Stimulated activated CD4-positive, alpha-beta T cell treated with anti-CD3 and anti-CD28 coated beads, TNF-alpha, amount 100 ng/mL, for 1 hour (primary cell): ENCODE measurements around the gene PSTPIP1.

Experiments used
- DNase-seq, 3 donors: peaks; one replicate each; pipeline ENCODE4 v3.0.0-alpha.2; 2020; ENCODE audit warnings: low read depth in 3 of 3, low spot score in 1 of 3

The PSTPIP1 gene

DNA sequence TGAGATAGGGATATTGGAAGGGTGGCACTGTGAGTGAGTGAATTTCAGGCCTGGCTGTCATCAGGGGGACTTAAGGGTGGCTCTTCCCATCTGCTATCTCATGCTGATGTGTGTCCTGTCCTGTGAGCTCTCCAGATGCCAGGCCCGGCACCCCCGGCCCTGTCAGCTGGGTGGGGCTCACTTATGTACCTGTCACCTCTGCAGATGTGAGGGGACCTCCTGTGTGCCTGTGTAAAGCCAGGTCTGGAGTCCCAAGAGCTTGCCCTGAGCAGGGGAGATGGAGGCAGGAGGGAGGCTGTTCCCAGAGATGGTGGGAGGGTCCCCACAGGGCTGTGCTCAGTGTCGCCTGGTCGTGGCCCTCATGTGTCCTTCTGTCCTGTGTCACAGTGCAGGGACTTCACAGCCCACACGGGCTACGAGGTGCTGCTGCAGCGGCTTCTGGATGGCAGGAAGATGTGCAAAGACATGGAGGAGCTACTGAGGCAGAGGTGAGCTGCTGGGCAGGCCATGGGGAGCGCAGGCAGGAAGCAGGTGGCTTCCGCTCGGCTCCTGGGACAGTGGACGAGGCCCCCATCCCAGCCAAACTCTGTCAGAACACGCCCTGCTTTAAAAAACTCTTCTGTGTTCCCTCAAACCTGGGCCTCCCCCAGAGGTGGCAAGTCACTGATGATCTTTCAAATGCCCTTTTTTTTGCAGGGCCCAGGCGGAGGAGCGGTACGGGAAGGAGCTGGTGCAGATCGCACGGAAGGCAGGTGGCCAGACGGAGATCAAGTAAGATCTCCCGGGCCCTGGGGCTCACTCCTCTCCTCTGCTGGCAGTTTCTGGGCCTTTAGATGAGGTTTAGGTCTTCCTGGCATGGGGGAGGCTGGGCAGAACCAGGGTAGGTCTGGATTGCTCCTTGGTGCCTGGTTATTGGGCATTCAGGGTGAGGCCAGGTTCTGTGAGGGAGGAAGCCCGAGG is 23.1 kb downstream of the PSTPIP1 start:
- DNase-seq: no peak

DNA sequence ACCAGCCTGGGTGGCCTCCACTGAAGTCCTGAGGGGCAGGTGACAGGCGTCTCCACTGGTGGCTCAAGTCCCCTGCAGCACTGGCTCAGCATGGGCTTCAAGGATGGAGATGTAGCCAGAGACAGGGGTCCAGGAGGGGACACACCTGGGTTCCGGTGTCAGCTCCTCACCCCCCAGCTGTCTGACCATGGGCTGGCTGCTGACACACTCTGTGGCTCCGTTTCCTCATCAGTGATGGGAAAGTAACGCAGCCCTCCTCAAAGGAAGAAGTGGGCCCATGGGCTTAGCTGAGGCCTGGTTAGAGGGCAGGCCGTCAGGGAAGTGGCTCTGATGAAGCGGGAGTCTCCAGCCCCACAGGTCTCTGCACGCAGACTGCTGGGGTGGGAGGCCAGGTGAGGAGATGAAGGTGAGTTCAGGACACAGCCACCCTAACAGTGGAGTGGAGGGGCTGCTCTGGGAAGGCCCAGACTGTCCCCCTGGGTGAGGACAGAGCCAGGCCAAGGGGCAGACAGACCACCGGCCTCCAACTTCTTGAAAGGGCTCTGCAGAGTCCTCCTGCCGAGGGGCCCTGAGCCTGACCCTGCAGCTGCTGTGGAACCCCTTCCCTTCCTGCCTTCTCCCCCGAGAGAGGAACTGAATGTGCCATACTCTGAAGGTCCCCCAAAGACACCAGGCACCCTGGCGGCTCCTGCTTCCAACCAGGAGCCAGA is 24.0 kb downstream of the PSTPIP1 start:
- no peak for DNase-seq

DNA sequence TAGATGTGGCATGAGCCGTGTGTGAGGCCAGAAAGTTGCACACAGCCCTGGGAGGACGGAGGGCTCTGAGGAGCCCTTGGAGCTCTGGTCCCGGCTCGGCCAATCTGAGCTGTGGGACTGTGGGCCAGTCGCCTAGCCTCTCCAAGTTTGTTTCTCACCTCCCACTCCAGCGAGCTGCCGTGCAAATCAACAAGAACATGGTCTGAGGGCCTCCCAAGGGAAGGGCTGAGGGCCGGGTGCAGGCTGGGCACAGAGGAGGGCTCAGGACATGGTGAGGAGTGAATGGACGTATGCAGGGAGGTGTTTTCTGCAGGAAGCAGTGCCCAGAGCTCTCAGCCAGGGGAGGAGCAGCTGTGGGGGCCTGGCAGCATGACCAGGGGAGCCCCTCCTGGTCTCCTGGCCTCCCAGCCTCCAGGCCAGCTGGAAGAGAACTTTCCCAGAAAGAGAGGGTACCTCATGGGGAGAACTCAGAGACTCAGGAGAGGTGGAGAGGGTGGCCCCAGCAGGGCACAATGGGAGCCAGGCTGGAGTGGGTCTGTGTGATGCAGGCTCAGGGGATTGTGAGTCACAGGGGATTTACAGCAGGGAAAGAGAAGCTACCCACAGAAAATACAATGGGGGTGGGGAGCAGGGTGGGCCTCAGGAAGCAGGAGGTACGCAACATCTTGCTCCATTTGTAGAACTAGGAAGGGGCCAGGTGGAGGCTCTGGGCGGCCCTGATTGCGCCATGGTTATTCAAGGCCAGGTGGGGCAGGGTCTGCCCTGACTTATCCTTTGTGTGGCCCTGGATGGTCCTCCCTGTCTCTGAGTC is 24.8 kb downstream of the PSTPIP1 start:
- DNase-seq: no peak

DNA sequence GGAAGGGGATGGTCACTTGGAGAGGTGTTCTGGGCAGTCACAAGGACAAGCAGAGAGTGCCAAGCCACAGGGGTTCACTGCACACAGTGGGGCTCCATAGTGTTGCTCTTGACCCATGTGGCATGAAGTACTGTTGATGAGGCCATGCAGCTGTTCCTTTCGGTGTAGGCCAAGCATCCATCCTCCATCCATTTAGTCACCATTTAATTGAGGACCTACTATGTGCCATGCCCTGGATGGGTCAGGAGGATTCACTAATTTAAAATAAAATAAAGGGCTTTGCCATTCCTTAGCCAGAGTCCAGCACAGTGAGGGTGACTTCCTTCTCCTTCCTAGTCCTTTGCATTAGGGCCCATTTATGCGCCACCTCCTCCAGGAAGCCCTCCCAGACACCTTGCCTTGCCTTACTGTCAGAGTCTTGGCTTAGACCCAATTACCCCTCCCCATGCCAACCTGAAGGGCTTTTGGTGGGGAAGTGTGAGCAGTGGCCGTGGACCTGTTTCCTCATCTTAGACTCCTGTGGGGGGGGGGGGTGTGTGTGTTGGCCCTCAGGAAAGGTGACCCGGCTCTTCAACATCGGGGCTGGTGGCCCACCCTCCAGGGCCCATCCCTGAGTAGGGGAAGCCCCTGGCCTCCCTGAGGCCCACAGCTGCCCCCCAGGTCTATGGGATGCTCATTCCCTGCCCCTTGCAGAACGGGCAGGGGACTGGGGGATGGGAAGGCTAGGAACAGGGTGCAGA is 25.6 kb downstream of the PSTPIP1 start:
- DNase-seq: no peak

DNA sequence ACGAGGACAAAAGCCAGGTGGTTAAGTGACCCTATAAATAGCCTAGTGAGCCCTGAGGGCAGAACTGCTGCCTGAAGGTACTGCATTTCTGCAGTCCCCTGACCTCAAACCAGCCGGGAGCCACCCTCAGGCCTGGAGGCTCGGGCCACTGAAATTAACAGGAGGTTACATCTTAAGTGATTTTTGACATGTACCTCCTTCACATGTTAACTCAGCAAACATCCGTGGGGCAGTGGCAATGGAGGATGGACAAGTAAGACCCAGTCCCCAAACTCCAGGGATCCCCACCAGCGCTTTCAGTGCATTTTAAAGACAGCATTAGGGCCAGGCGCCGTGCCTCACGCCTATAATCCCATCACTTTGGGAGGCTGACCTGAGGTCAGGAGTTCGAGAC is 26.2 kb downstream of the PSTPIP1 start:
- DNase-seq: no peak

DNA sequence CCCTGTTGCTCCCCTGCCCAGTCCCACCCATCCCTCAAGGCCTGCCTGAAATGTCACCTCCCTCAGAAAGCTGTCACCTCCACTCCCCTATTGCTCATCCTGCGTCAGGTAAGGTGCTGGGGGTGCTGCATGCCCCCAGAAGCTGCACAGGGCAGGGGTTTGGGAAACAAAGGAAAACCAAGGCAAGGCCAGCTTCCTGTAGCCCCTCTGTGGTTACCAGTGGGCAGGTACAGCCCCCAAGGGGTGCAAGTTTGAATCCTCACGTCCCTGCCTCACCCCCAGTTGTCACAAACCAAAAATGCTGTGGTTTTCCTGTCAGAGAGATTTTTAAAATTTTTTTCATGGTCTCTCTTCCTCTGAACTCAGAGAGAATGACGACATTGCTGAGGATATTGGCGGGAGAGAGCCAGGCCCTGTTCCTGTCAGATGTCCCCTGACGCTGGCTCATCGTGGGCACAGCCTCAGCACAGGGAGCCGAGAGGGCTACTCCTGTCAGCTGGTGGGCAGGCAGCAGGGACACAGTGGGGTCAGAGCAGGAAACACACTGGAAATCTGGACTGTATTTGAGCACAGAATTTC is 27.0 kb downstream of the PSTPIP1 start:
- no peak for DNase-seq

DNA sequence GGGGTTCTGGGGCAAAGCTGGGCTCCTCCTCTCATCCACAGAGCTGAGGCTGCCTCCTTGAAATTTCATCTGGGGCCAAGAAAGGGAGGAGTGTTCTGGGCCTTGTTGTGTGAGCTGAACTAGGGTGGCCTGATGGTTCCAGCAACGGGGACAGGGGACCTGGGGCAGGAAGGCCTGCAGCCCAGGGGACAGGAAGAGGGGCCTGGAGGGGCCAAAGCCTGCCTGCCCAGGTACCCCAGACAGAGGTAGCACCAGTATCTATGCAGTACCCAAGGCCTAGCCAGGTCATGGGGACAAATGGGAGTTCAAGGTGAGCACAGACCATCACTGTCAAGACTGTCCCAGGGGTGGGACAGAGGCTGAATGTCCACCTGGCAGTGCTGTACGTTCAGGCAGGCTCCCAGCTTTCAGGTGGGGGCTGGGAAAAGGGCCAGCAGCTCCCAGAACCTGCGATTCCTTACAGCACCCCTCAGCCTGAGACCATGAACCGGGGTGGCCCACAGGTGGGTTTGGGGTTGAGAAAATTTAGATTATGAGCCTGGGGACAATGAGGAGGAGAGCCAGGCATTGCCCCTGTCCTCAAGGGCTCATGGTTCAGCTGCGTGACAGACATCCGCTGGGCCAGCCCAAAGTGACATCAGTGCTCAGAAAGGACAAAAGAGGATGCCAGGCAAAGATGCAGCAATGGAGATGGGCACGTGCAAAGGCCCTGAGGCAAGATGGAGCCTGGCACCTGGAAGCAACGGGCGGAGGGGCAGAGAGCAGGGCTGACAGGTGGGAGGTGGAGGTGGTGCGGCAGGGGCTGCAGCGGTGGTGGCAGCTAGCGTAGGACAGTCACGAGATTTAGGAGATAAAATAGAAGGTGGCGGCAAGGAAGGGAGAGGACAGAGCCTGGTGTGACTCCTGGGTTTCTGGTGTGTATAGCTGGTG is 28.0 kb downstream of the PSTPIP1 start:
- no peak for DNase-seq

DNA sequence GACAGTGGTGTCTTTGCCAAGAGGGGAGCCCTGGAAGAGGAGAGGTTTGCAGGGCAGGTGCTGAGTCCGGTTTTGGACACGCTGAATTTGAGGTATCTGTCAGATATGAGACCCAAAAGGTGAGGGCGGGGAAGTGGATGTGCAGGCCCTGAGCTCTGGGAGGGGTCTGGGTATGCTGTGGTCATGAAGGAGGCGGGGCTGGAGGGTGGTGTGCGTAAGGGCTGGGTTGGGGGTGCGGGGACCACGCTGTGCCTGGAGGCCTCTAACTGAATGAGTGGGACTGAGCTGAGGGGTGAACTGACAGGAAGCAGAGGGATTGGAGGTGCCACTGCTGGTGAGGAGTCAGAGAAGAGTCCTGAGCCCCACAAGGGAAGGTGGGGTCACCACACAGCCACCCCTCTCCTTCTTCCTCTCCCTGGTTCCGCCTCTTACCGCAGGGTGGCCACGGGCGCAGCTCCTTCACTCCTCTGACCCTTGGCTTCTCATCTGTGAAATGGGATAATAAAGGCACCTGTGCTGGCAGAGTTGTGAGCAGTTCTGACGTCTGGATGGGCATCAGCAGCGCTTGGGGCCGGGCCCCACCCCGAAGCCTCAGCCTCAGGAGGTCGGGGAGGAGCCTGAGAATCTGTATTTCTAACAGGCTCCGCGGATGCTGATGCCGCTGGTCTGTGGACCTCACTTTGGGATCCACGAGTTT is 28.8 kb downstream of the PSTPIP1 start:
- no peak for DNase-seq

DNA sequence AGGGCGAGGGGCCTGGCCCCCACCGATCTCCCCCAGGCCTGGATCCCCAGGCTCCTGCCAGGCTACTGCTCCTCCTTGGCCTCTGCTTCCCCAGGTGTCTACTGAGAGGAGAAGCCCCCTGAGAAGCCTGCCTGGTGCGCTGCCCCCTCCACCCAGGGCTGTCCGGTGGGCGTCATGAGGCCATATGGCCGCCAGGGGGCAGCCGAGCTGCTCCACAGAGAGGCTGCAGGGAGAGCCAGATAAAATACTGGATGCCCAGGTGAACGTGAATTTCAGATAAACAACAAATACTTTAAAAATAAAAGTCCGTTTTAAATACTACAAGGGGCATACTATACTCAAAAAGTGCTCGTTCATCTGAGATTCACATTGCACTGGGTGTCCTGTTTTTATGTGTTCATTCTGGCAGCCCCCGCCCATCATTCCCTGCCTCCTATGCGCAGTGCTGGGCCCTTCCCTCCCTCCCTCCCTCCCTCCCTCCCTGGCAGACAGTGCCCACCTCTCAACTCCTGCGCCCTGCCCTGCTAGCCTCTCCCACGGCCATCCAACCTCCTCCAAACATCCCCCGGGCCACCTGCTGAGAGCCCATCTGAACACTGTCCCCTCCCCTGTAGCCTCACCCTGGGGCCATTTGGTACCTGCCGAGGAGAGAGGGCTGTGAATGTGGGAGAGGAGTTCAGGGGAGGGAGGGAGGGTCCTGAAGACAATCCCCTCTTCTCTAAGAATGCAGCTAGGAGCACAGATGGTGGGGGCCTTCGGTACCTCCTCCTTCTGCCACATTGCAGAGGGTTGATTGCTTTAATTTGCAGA is 29.6 kb downstream of the PSTPIP1 start:
- DNase-seq: peak in 2 of 3 donors; percentile 39 to 66

DNA sequence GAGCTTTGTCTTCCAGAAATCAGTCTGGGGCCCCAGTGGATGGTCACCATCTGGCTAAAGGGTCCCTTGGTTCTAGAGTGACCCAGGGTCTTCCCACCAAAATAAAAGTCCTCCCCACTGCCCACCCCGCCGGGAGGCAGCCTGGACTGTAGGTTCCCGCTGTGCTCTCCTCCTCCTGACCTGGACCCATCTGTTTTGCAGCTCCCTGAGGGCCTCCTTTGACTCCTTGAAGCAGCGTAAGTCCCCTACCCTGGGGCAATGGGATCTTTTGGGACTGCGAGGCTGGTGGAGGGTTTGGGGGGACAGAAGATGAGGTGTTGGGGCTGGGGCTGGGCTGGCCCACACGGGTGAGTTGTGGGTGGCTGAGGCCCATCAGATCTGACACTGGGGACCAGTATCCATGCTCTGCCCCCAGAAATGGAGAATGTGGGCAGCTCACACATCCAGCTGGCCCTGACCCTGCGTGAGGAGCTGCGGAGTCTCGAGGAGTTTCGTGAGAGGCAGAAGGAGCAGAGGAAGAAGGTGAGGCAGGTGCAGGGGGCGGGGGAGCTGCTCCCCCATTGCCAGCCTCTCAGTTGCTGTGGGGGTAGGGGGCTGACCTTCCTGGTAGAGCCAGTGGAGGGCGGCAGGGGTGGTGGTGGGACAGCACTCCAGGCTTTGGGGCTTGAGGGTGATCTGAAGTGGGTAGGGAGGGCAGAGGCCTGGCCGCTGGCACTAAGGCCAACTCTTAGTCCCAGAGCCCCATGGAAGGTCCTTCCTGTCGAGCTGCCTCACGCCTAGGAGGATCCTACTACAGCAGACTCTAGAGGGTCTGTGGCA is 30.4 kb downstream of the PSTPIP1 start:
- no peak for DNase-seq

DNA sequence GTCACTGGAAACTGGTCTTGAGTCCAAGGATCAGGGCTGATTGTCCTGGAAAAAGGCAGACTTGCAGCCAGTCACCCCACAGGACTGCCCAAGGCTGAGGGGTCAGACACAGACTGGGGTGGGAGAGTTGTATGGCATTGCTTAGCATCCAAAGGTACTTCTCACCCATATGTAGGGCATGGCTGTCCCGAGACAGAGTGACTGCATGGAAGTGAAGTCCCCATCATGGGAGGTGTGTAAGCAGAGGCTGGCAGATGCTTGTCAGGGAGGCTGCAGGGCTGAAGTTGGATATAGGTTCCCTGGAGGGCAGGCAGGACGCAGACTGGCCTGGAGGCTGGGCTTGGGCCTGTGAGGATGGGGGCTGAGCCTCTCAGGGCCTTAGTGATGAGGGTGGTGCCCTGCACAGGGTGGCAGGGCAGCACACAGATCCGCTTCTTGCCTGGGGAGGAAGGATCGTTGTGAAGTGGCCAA is 31.1 kb downstream of the PSTPIP1 start:
- DNase-seq: no peak

DNA sequence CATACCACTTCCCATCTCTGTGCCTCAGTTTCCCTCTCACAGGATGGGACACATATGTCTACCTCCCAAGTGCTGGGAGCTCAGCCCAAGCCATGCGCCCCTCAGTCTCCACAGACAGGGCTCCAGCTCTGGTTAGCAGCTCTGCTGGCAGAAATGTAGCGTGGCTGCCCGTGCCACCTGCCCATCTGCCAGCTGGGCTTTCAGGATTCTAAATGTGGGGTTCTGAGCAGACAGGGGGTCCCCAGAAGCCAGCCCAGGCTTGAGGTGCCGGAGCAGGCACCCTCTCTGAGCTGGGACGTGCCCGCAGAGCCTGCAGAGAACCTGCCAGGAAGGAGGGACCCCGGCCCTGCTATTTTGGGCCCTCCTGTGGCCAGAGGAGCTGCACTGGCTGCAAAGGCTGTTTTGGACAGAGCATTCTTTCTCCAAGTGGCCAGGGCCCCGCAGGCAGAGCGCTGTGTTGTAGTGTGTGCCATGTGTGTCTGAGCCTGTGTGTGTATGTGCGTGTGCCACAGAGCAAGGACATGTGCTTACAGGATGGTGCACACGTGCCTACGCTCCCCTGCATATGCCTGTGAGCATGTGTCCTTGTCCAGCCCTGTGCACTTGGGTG is 31.7 kb downstream of the PSTPIP1 start:
- no peak for DNase-seq

DNA sequence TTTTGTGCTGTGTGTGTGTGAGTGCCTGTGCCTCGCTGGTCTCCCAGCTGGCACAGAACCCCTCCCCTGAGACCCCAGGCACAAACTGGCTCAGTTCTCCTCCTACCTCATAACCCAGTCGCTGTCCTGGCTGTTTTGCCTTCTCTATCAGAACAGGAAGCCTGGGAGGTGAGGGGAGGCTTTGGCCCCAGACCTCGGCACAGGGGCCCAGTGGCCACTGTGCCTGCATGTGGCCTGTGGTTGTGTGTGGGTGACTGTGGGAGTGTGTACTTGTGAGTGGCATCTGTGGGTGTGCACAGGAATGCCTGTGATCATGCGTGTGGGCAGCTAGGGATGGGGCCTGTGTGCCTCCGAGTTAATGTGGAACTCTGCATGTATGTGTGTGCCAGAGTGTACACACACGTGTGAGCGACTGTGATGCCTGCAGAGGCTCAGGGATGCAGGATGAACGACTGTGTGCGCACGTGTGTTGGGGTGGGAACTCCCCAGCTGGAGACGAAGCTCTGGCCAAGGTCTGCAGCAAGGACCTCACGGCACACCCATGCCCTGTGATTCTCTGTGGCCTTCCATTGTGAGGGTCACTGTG is 32.3 kb downstream of the PSTPIP1 start:
- no peak for DNase-seq

DNA sequence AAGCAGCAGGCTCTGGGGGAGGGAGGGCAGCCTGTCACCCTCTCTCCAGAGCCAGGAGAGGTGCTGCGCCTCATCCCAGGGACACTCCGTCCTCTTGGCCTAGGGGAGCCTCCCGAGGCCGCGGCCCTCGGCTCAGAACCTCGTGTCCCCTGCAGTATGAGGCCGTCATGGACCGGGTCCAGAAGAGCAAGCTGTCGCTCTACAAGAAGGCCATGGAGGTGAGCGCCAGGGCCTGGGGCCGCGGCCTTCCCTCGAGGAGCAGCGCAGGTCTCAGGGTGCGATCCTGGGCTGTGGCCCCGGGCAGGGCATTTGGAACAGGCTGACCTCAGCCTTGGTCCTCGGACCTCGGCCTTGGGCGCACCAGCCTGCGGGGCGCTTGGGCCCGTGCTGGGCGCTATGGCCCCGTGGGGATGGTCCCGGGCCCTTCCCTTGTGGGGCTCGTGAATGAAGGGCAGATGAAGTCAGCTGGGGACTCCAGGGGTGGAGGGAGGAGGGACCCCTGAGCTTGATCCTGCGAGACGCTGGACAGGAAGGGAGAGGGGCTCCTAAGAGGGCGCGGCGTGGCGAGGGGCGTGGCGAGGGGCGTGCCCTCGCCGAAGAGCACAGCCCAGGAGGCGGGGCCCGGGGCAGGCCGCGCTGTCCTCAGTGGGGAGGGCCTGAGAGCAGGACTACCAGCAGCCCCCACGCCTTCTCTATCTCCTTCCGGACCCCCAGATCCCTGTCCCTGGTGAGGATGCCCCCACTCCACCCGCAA is 32.9 kb downstream of the PSTPIP1 start:
- DNase-seq: no peak

DNA sequence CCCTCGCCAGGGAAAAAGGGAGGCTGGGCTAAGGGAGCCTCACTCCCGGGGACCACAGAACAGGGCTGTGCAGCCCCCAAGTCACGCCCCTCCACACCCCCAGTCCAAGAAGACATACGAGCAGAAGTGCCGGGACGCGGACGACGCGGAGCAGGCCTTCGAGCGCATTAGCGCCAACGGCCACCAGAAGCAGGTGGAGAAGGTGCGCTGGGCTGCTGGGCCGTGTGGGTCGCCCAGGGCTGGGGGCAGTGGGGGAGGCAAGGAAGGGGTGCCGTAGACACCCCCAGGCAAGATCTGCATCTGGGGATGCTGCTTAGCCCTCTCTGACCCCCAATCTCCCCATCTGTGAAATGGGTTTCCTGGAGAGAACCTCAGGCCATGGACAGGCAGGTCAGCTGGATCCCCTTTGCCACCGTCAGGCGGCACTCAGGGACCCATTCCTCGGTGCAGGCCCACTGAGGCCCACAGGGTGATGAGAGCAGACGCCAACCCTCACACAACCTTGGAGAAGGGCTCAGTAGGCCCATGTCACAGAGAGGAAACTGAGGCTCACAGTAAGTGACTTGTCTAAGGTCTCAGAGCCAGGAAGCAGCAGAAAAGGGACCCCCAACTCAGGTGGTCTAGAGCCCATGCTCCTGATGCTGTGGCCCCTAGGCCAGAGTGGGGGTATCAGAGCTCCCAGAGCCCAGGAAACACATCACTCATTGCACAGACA is 33.7 kb downstream of the PSTPIP1 start:
- DNase-seq: no peak
